Mesendoderm (in vitro differentiated cells): ENCODE measurements around the gene PLPPR2. TPM values are rescaled to one million over a fixed set of nuclear protein-coding genes. Genes with fewer than 3 reads are reported as not detected.
"Not testable (repeated sequence)": the region's sequence is repeated elsewhere in the genome, so short reads cannot be mapped to it uniquely, and the experiment has no call there.

ENCODE experiments used
- DNase-seq: peaks from one replicate; pipeline ENCODE4 v3.0.0; 2013
- H2AK5ac ChIP-seq: 2 replicates; pipeline ENCODE4 v1.6.1; 2013; ENCODE audit warnings: low read length, inconsistent platforms
- H2BK120ac ChIP-seq: 2 replicates; pipeline ENCODE4 v1.6.1; 2013; ENCODE audit warnings: low read depth, mild to moderate bottlenecking, low read length, moderate library complexity, mixed read lengths
- H2BK15ac ChIP-seq: replicated peaks from 2 replicates; pipeline ENCODE4 v1.6.1; 2013; ENCODE audit warnings: low read depth, mild to moderate bottlenecking, moderate library complexity
- H2BK5ac ChIP-seq: 2 replicates; pipeline ENCODE4 v1.6.1; 2013; ENCODE audit warnings: low read length, inconsistent platforms
- H3K18ac ChIP-seq: 2 replicates; pipeline ENCODE4 v1.6.1; 2013; ENCODE audit warnings: mild to moderate bottlenecking, low read length, mixed read lengths
- H3K23ac ChIP-seq: one replicate; pipeline ENCODE4 v1.6.1; 2013; ENCODE audit warnings: low read length
- H3K27ac ChIP-seq: 2 replicates; pipeline ENCODE4 v1.5.1; 2013; ENCODE audit warnings: low read depth, mild to moderate bottlenecking, inconsistent platforms, low read length, moderate library complexity
- H3K27me3 ChIP-seq: 2 replicates; pipeline ENCODE4 v1.6.1; 2013; ENCODE audit warnings: low read length, control low read depth, mild to moderate bottlenecking, inconsistent platforms; ENCODE audit not compliant: insufficient read depth, poor library complexity
- H3K36me3 ChIP-seq: 2 replicates; pipeline ENCODE4 v1.6.1; 2013; ENCODE audit warnings: low read length, inconsistent platforms; ENCODE audit not compliant: control insufficient read depth, insufficient read depth
- H3K4ac ChIP-seq: one replicate; pipeline ENCODE4 v1.6.1; 2013; ENCODE audit warnings: low read depth, mild to moderate bottlenecking, low read length, moderate library complexity
- H3K4me1 ChIP-seq: 2 replicates; pipeline ENCODE4 v1.6.1; 2013; ENCODE audit warnings: low read depth, low read length, inconsistent platforms; ENCODE audit not compliant: control insufficient read depth
- H3K4me2 ChIP-seq: 2 replicates; pipeline ENCODE4 v1.6.1; 2013; ENCODE audit warnings: low read length
- H3K4me3 ChIP-seq: 2 replicates; pipeline ENCODE4 v1.5.1; 2013; ENCODE audit warnings: mild to moderate bottlenecking, low read length
- H3K56ac ChIP-seq: one replicate; pipeline ENCODE4 v1.6.1; 2013; ENCODE audit warnings: low read length
- H3K79me1 ChIP-seq: 2 replicates; pipeline ENCODE4 v1.6.1; 2013; ENCODE audit warnings: low read length, inconsistent platforms
- H3K79me2 ChIP-seq: 2 replicates; pipeline ENCODE4 v1.6.1; 2013; ENCODE audit warnings: mild to moderate bottlenecking, low read length; ENCODE audit not compliant: control insufficient read depth, insufficient read depth
- H3K9ac ChIP-seq: 2 replicates; pipeline ENCODE4 v1.6.1; 2013; ENCODE audit warnings: low read length, inconsistent platforms
- H4K5ac ChIP-seq: one replicate; pipeline ENCODE4 v1.6.1; 2013; ENCODE audit warnings: low read length
- H4K8ac ChIP-seq: one replicate; pipeline ENCODE4 v1.6.1; 2013; ENCODE audit warnings: low read depth, mild to moderate bottlenecking, control low read depth, low read length, moderate library complexity
- WGBS: extraction: QIAGEN DNeasy Blood & Tissue Kit; methylation state at CpG from one replicate; pipeline ENCODE4 v1.1.7; 2013; ENCODE audit warnings: low lambda C conversion rate, missing lambda C conversion rate; ENCODE audit not compliant: insufficient coverage; ENCODE audit errors: extremely low coverage; 5-methylcytosine and 5-hydroxymethylcytosine counted together
- polyA plus RNA-seq, 2 experiments: library from polyadenylated mRNA; stranded (reverse); fragments of 200-250 nt; gene quantifications; one replicate each; pipeline ENCODE4 v1.2.3, GENCODE V29; 2013

Gene PLPPR2
- polyA plus RNA-seq (2013, experiment 1 of 2) = 5.8 TPM
- 5.9 TPM for polyA plus RNA-seq (2013, experiment 2 of 2)

GRCh38 chr19:11355160-11356073 lies at the start of gene PLPPR2:
Gene PLPPR2 (plus strand): TSS chr19:11355432. CDS start chr19:11357674, 2,242 bp downstream.
- Histone ChIP-seq H3K79me1 (no peaks in the 10 kb centered on the region), H2AK5ac (peak within 1 kb of the TSS; percentile 45), H3K4me2 (peak within 1 kb of the TSS; percentile 33), H3K27ac (no peak within 1 kb of the TSS), H3K4ac (no peak within 1 kb of the TSS), H3K4me3 (no peak within 1 kb of the TSS), H2BK120ac (no peak within 1 kb of the TSS), H3K9ac (peak within 1 kb of the TSS; percentile 48), H3K23ac (no peak within 1 kb of the TSS), H3K79me2 (no peaks in the 10 kb centered on the region), H3K56ac (peak within 1 kb of the TSS; percentile 80), H2BK5ac (no peak within 1 kb of the TSS), H4K8ac (no peak within 1 kb of the TSS), H2BK15ac (no peak within 1 kb of the TSS), H3K18ac (no peak within 1 kb of the TSS), H4K5ac (no peak within 1 kb of the TSS), H3K27me3 (no peaks in the 10 kb centered on the region), H3K4me1 (peaks cover 3% of the 10 kb centered on the region), H3K36me3 (no peaks in the 10 kb centered on the region)
- DNase-seq = peak; percentile 96
- WGBS = no CpG with 5 or more reads among the region's 62 CpGs

GRCh38 chr19:11306337-11306736 lies 48.9 kb upstream of the PLPPR2 start:
- no CpG with 5 or more reads among the region's 9 CpGs for WGBS
- no peak overlapping the region for H2BK5ac ChIP-seq
- H3K27ac ChIP-seq = no peak overlapping the region
- H3K23ac ChIP-seq = no peak overlapping the region
- no peaks in the 10 kb centered on the region for H3K79me1 ChIP-seq
- H3K79me2 ChIP-seq = no peaks in the 10 kb centered on the region
- no peak overlapping the region for H2AK5ac ChIP-seq
- H3K4me2 ChIP-seq = no peak overlapping the region
- no peak overlapping the region for H3K9ac ChIP-seq
- H3K4me3 ChIP-seq = no peak overlapping the region
- no peaks in the 10 kb centered on the region for H3K4me1 ChIP-seq
- no peak overlapping the region for H2BK120ac ChIP-seq
- H3K4ac ChIP-seq = no peak overlapping the region
- H3K27me3 ChIP-seq = no peaks in the 10 kb centered on the region
- H3K18ac ChIP-seq = no peak overlapping the region
- H3K36me3 ChIP-seq = no peaks in the 10 kb centered on the region
- no peak overlapping the region for H4K5ac ChIP-seq
- DNase-seq = no peak
- H2BK15ac ChIP-seq = no peak overlapping the region
- H4K8ac ChIP-seq = no peak overlapping the region
- H3K56ac ChIP-seq = no peak overlapping the region

GRCh38 chr19:11320278-11320995 lies 34.8 kb upstream of the PLPPR2 start:
- WGBS = no CpG with 5 or more reads among the region's 9 CpGs
- H4K5ac ChIP-seq, H4K8ac ChIP-seq, DNase-seq, H2BK120ac ChIP-seq, H3K27me3 ChIP-seq, H3K79me2 ChIP-seq, H3K56ac ChIP-seq, H3K4ac ChIP-seq, H3K36me3 ChIP-seq, H3K4me3 ChIP-seq, H2AK5ac ChIP-seq, H2BK15ac ChIP-seq, H3K79me1 ChIP-seq, H3K9ac ChIP-seq, H3K27ac ChIP-seq, H3K23ac ChIP-seq, H3K4me2 ChIP-seq, H3K4me1 ChIP-seq, H2BK5ac ChIP-seq, H3K18ac ChIP-seq: not testable (repeated sequence)

- H3K9ac ChIP-seq = no peak overlapping the region
- no peak overlapping the region for H3K23ac ChIP-seq
- no peak overlapping the region for H2BK120ac ChIP-seq
- no peak overlapping the region for H3K27ac ChIP-seq
- H3K79me2 ChIP-seq = no peaks in the 10 kb centered on the region
- no peak overlapping the region for H3K56ac ChIP-seq
- no peaks in the 10 kb centered on the region for H3K4me1 ChIP-seq
- peak; percentile 42 for DNase-seq
- H3K4me2 ChIP-seq = no peak overlapping the region
- no peak overlapping the region for H3K4ac ChIP-seq
- H2AK5ac ChIP-seq = no peak overlapping the region
- no peaks in the 10 kb centered on the region for H3K27me3 ChIP-seq
- H3K4me3 ChIP-seq = no peak overlapping the region
- no peak overlapping the region for H2BK15ac ChIP-seq
- no CpG with 5 or more reads among the region's 14 CpGs for WGBS
- no peak overlapping the region for H4K5ac ChIP-seq
- H3K18ac ChIP-seq = no peak overlapping the region
- no peaks in the 10 kb centered on the region for H3K79me1 ChIP-seq
- no peak overlapping the region for H4K8ac ChIP-seq
- no peaks in the 10 kb centered on the region for H3K36me3 ChIP-seq
- H2BK5ac ChIP-seq = no peak overlapping the region
Measured at GRCh38 chr19:11321191-11322126, 33.8 kb upstream of the PLPPR2 start.

GRCh38 chr19:11322269-11323024 lies 32.8 kb upstream of the PLPPR2 start:
- Histone ChIP-seq H2BK120ac (no peak overlapping the region), H3K36me3 (no peaks in the 10 kb centered on the region), H3K4me1 (no peaks in the 10 kb centered on the region), H3K9ac (no peak overlapping the region), H3K4ac (no peak overlapping the region), H3K27ac (no peak overlapping the region), H3K79me1 (no peaks in the 10 kb centered on the region), H3K4me2 (no peak overlapping the region), H3K23ac (no peak overlapping the region), H3K56ac (no peak overlapping the region), H4K8ac (no peak overlapping the region), H3K4me3 (no peak overlapping the region), H2BK5ac (no peak overlapping the region), H4K5ac (no peak overlapping the region), H2BK15ac (no peak overlapping the region), H3K27me3 (no peaks in the 10 kb centered on the region), H2AK5ac (no peak overlapping the region), H3K18ac (no peak overlapping the region), H3K79me2 (no peaks in the 10 kb centered on the region)
- WGBS = no CpG with 5 or more reads among the region's 7 CpGs
- no peak for DNase-seq
